ENCODE data around the gene CNPY2.

GRCh38 chr12:56304872-56305590 lies 10.8 kb downstream of the CNPY2 start:
- TF ChIP-seq CTCF (IDR thresholded peaks at IDR 0.05) (no peak), POLR2A (IDR thresholded peaks at IDR 0.05) (no peak), POLR2AphosphoS5 (IDR thresholded peaks at IDR 0.05) (no peak)
